HepG2 (cell line): ENCODE measurements around the gene CNP. TPM values are rescaled to one million over a fixed set of nuclear protein-coding genes. Genes with fewer than 3 reads are reported as not detected.

ENCODE experiments used
- AHDC1 ChIP-seq: sonication (generic); formaldehyde crosslinking; IDR thresholded peaks from 2 replicates; pipeline ENCODE4 v1.5.1; 2020; ENCODE audit warnings: mild to moderate bottlenecking, missing genetic modification reagents, borderline replicate concordance
- CCDC6 ChIP-seq: sonication (generic); formaldehyde crosslinking; IDR thresholded peaks from 2 replicates; pipeline ENCODE4 v1.8.1; 2022; ENCODE audit warnings: mild to moderate bottlenecking, missing genetic modification reagents, moderate library complexity
- RFXANK ChIP-seq: IDR thresholded peaks from 2 replicates; pipeline ENCODE4 v1.6.1; 2016
- SCMH1 ChIP-seq: sonication (generic); formaldehyde crosslinking; IDR thresholded peaks from 2 replicates; pipeline ENCODE4 v1.9.0; 2021; ENCODE audit warnings: missing genetic modification reagents, mild to moderate bottlenecking, borderline replicate concordance
- ZBTB39 ChIP-seq: sonication (generic); formaldehyde crosslinking; IDR thresholded peaks from 2 replicates; pipeline ENCODE4 v1.5.0; 2020; ENCODE audit warnings: missing genetic modification reagents
- ZNF646 ChIP-seq: sonication (generic); formaldehyde crosslinking; IDR thresholded peaks from 2 replicates; pipeline ENCODE4 v1.9.0; 2021; ENCODE audit warnings: mild to moderate bottlenecking, missing genetic modification reagents
- polyA plus RNA-seq, 8 experiments: library from polyadenylated mRNA; depleted of rRNA in 3 of 8; stranded (reverse) in 7 of 8; unstranded in 1 of 8; fragments of >200 nt; fragmentation: Illumina TruSeq in 4 of 8; extraction: Trizol in 4 of 8; gene quantifications; 2 replicates each; pipeline versions ENCODE4 v1.2.1 to v1.2.3, GENCODE V29; 2011 to 2016; ENCODE audit warnings: low read depth in 4 of 8, missing spikeins in 1 of 8, mixed read lengths in 1 of 8; ENCODE audit not compliant: insufficient read depth in 1 of 8
- total RNA-seq, 5 experiments: library from RNA; depleted of rRNA; stranded (reverse); fragments of >200 nt; fragmentation: Illumina TruSeq; extraction: Trizol; gene quantifications; 2 replicates each; pipeline ENCODE4 v1.2.3, GENCODE V29; 2016; ENCODE audit warnings: low read depth in 1 of 5
- TF ChIP-seq, protein P1 (sequence below): sonication (generic); formaldehyde crosslinking; IDR thresholded peaks from 2 replicates; pipeline ENCODE4 v1.5.0; 2020; ENCODE audit warnings: missing genetic modification reagents
- TF ChIP-seq, protein P2 (sequence below): sonication (generic); formaldehyde crosslinking; IDR thresholded peaks from 2 replicates; pipeline ENCODE4 v1.8.0; 2022; ENCODE audit warnings: mild to moderate bottlenecking, missing genetic modification reagents
- TF ChIP-seq, protein P3 (sequence below): sonication (generic); formaldehyde crosslinking; IDR thresholded peaks from 2 replicates; pipeline ENCODE4 v1.9.0; 2021; ENCODE audit warnings: missing genetic modification reagents, borderline replicate concordance

CNP gene
- total and polyA plus RNA-seq, 2 of the 13 experiments (the other 11 are each of a cell fraction or from before 2014, with no cell fraction given), result 97.2 to 161 TPM

GRCh38 chr17:41966463-41967140 lies at the start of gene CNP (continued):
- TF ChIP-seq ZNF646 (CRISPR knock-in tag) (no peak), ZBTB39 (no peak), SCMH1 (no peak), RFXANK (no peak), CCDC6 (peak; percentile 87), AHDC1 (0 out of 2 replicates have a peak, but pooled peaks have one; percentile 34)
- TF ChIP-seq, protein P1, sequence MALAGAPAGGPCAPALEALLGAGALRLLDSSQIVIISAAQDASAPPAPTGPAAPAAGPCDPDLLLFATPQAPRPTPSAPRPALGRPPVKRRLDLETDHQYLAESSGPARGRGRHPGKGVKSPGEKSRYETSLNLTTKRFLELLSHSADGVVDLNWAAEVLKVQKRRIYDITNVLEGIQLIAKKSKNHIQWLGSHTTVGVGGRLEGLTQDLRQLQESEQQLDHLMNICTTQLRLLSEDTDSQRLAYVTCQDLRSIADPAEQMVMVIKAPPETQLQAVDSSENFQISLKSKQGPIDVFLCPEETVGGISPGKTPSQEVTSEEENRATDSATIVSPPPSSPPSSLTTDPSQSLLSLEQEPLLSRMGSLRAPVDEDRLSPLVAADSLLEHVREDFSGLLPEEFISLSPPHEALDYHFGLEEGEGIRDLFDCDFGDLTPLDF (CRISPR knock-in tag), result peak; percentile 85
- TF ChIP-seq, protein P2, sequence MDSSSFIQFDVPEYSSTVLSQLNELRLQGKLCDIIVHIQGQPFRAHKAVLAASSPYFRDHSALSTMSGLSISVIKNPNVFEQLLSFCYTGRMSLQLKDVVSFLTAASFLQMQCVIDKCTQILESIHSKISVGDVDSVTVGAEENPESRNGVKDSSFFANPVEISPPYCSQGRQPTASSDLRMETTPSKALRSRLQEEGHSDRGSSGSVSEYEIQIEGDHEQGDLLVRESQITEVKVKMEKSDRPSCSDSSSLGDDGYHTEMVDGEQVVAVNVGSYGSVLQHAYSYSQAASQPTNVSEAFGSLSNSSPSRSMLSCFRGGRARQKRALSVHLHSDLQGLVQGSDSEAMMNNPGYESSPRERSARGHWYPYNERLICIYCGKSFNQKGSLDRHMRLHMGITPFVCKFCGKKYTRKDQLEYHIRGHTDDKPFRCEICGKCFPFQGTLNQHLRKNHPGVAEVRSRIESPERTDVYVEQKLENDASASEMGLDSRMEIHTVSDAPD (CRISPR knock-in tag), result 0 out of 2 replicates have a peak, but pooled peaks have one; percentile 65
- TF ChIP-seq, protein P3, sequence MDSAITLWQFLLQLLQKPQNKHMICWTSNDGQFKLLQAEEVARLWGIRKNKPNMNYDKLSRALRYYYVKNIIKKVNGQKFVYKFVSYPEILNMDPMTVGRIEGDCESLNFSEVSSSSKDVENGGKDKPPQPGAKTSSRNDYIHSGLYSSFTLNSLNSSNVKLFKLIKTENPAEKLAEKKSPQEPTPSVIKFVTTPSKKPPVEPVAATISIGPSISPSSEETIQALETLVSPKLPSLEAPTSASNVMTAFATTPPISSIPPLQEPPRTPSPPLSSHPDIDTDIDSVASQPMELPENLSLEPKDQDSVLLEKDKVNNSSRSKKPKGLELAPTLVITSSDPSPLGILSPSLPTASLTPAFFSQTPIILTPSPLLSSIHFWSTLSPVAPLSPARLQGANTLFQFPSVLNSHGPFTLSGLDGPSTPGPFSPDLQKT, result no peak
